HG02571 (cell line): ENCODE results near the gene COX19.
"Not testable (repeated sequence)": the region's sequence is repeated elsewhere in the genome, so short reads cannot be mapped to it uniquely, and the experiment has no call there.

ENCODE experiments used
- ATAC-seq: cut with Tn5 transposase; IDR thresholded peaks from one replicate; pipeline ENCODE4 v1.9.1; 2021; ENCODE audit warnings: mild to moderate bottlenecking, moderate library complexity; ENCODE audit not compliant: unreplicated experiment

COX19 gene

GRCh38 chr7:1011297-1012003 is 36.1 kb upstream of the COX19 start:
- ATAC-seq = no peak

DNA sequence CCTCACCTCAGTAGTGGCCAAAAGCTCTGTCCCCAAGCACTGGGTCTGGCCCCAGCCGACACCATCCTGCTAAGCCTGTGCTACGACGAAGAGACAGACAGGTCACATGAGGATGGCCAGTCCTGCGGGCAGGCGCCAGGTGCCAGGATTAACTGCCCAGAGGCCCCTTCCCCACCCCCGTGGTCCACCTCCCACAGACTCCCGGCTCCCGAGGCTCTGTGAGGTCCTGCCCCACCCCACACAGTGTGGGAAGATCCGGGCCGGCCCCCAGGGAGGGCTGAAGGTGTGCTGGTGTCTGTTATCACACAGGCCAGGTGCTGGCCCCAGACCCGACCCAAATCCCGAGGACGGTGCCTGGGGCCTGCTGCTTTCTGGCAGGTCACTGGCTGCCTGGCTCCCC is 34.9 kb upstream of the COX19 start:
- no peak for ATAC-seq

DNA sequence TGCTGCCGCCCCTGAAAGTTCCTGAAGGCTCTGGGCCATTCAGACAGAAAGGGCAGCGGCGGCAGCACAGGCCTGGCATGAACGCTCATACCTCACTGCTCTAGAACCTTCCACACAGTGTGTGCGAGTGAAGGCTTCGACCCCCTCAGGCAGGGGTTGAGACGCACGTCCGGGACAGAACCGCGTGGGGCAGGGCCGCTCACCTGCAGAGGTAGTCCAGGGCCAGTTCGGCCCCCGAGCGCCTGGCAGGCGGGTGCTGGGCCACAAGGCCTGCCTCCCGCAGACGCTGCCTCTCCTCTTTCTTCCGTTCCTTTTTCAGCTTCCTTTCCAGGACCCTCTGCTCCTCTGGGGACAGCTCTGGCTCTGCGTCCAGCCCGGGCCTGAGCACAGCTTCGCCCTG is 34.4 kb upstream of the COX19 start:
- ATAC-seq = no peak

GRCh38 chr7:1008733-1009363 is 33.5 kb upstream of the COX19 start:
- no peak for ATAC-seq

GRCh38 chr7:1007901-1008300 is 32.6 kb upstream of the COX19 start:
- no peak for ATAC-seq

- ATAC-seq = no peak
These were observed 30.0 kb upstream of the COX19 start for GRCh38 chr7:1005303-1005702.

DNA sequence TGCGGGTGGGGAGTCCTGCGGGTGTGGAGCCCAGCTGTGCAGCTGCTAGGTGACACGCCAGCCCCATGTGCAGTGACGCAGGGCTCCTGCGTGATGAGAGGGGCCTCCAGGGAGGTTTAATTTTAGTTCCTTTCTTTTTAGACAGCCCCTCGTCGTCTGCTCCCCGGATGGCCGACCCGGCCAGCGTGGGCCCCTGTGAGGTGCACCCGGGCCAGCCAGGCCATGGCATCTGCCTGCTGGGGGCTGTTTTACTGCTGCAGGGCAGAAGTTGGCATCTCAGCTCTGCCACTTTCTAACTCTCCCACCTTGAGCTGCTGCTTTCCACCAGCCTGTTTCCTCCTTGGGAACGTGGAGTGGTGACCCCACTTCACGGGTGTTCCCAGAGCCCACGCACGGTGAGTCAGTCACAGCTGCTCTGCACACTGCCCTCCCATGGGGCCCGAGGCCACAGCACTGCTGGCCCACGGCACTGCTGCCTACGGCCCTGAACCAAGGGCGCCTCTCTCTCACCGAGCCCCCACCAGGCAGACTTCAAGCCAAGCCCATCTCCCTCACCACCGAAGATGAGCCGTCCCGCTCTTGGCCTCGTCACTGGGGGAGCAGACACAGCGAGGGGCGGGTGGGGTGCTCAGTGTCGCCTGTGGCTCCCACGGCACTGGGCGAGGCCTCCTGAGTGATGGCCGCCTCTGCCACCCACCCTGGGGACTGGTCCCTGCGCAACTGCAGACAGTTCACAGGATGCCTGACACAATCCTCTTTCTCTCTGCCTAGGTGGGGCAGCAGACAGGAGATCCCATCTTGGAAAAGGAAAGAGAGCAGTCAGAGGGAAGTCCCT is 28.9 kb upstream of the COX19 start:
- no peak for ATAC-seq

- ATAC-seq = not testable (repeated sequence)
These were observed 27.1 kb upstream of the COX19 start for GRCh38 chr7:1002445-1002844.

GRCh38 chr7:1002026-1002425 is 26.7 kb upstream of the COX19 start:
- ATAC-seq = not testable (repeated sequence)

- ATAC-seq = not testable (repeated sequence)
These were observed 25.9 kb upstream of the COX19 start for GRCh38 chr7:1001069-1001770.

- ATAC-seq = no peak
These were observed 24.9 kb upstream of the COX19 start for GRCh38 chr7:999941-1000935.

DNA sequence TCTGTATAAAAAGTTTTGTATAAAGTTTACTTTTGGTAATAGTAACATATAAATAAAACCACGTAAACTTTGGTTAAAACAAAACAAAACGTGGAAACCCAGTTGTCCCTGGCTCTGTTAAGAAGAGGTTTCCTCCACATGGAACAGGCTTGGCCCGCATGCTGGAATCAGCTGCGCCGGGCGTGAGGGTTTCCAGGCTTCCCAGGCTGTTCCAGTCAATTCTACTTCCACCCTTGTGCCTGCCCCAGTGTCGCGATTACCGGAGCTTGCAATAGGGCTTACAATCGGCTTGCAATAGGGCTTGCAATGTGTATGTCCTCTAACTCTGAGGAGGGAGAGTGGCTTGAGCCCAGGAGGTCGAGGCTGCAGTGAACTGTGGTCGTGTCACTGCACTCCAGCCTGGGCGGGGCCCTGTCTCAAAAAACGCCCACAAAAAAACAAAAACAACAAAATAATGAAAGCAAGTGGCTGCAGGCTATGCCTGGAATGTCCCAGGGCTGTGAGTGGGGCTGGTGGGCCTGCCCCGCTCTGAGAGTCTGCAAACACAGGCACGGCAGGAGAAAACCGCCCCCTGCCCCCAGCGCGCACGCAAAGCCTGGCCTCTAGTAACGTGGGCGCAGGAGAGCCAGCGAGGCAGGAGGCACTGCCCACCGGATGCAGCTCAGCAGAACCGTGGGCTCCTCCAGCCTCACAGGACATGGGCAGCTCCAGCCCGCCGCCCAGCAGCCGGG is 24.0 kb upstream of the COX19 start:
- no peak for ATAC-seq

- no peak for ATAC-seq
These were observed 22.4 kb upstream of the COX19 start for GRCh38 chr7:997404-998395.

DNA sequence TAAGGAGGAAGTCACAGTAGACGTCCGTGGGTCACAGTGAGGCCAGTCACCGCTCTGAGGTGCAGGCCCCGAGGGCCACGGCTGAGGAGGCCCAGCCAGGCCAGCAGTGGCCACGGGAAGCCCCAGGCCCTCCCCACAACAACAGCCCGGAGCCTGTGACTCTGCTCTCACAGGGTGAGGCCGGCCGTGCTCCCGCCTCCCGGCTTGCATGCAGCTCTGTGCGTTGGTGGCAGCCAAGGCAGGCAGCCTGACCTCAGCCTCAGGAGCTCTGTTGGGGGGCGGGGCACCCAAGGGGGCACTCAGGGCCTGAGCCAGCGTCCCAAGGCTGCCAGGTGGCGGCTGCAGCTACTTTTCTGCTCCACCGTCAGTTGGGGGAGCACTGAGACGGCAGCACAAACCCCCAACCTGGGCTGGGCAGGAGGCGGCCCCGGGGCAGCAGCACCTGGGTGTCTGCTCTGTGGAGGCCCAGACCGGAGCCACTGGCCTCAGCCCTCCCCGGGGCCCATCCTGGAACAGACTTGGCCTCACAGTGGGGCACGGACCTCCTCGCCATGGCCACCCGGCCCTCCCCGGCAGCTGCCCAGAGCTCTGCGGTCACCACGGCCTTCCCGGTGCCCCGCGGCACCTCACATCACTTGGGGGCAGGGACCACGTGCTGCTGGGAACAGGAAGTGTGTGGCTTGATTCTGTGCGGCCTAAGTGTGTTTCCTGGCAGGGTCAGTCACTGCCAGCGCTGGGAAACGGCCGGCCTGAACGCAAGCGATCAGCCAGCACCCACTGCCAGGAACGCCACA is 20.9 kb upstream of the COX19 start:
- ATAC-seq = no peak

DNA sequence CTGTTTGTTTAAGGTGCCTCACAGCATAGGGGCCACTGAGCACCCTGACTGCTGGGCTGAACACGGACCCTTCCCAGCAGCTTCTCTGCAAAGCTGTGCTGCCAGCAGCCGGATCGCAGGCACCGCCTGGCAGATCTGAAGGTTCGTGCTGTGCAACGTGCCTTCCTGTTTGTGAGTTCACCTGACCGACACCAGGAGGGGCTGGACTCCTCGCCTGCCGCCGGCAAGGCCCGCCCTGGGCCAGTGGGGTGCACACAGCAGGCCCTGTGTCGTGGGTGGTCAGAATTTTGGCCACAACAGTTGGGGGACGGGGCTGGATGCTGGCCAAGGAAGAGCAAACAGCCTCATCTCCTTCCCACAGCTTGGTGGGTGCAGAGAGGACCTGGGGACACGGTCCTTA is 20.2 kb upstream of the COX19 start:
- no peak for ATAC-seq

DNA sequence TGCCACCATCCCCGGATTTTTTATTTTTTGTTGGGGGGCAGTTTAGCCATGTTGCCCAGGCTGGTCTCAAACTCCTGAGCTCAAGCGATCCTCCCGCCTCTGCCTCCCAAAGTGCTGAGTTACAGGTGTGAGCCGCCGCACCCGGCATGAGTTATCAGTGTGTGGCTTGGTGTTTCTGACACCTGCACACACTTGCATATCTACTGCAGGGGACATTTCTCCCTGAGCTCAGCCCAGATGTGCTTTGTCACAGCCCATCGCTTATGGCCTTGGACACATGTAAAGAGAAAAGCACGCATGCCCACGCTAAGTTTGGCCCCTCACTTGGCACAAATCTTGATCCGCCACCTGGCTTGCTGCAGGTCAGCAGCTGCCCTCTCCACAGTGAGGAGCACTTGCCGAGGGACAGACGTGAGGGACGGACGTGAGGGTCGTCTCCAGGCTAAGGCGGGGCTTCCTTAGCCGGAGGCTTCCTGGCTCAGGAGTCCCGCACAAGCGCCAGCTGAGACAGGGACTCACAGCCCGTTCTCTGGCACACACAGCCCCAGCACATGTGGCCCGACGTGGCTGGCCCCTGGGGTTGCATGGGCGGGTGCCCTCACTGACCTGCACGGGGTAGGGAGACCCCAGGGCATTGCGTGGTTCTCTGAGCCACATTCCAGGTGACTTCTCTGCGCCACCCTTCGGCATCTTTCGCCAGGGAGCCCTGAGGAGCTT is 19.4 kb upstream of the COX19 start:
- no peak for ATAC-seq
